ENCODE data around the gene PDLIM4.

Gene PDLIM4

DNA sequence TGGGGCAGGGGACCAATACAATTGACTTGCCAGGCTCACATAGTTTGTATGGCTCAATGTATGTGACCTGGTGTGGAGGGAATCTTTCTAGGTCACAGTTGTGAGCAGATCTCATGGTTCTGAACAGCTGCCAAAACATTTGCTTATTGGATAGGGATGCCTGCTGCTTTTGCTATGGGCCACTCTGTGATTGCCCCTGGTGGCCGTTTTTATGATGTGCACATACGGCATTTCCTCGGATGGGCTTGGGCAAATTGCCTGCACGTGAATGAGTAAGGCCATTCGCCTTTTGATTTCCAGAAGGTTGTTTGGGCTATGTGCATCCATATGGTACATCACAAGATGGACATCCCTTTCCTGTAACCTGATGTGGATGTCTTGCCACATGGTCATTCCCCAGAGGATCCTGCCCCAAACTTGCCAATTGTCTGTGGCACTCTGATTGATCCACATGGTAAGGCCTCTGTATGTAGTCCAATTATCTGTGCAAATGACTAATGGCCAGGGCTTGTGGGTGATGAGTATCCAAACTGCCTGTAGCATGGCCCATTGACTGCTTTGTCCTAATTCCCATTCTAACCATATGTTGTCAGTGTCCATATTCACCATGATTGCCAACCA, 26.0 kb downstream of the PDLIM4 start:
- DNase-seq (ENCODE audit: low spot score): peak; percentile 69

- DNase-seq (ENCODE audit: low spot score): no peak
Observed at GRCh38 chr5:132289097-132289496, 31.6 kb downstream of the PDLIM4 start.

DNA sequence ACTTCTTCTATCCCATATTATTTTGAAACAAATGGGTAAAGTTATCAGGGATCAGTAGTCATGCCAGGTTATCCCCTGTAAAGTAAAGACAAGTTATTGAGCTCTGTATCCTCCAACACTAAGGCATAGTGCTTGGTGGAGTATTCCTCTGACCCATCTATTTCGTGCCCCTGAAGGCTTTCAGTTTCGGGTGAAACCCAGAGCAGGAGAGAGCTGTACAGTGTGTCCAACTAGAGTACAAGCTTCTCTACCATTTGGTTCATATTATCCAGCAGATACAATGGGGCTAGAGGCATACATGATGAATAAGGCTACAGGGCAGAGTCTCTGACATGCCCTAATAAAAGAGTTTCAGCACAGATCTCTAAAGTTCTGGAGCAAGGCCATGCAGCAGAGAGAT, 33.5 kb downstream of the PDLIM4 start:
- no peak for DNase-seq (ENCODE audit: low spot score)

- peak; percentile 89 for DNase-seq (ENCODE audit: low spot score)
Observed at GRCh38 chr5:132293066-132293991, 35.8 kb downstream of the PDLIM4 start.

- DNase-seq (ENCODE audit: low spot score): peak; percentile 95
Observed at GRCh38 chr5:132293992-132294727, 36.7 kb downstream of the PDLIM4 start, which contains the start of gene SLC22A4. Gene SLC22A4, plus strand, starts transcription at chr5:132294394. Its CDS starts 223 bp downstream, at chr5:132294617.

GRCh38 chr5:132294728-132295504, 37.4 kb downstream of the PDLIM4 start:
- DNase-seq (ENCODE audit: low spot score): peak; percentile 71

DNA sequence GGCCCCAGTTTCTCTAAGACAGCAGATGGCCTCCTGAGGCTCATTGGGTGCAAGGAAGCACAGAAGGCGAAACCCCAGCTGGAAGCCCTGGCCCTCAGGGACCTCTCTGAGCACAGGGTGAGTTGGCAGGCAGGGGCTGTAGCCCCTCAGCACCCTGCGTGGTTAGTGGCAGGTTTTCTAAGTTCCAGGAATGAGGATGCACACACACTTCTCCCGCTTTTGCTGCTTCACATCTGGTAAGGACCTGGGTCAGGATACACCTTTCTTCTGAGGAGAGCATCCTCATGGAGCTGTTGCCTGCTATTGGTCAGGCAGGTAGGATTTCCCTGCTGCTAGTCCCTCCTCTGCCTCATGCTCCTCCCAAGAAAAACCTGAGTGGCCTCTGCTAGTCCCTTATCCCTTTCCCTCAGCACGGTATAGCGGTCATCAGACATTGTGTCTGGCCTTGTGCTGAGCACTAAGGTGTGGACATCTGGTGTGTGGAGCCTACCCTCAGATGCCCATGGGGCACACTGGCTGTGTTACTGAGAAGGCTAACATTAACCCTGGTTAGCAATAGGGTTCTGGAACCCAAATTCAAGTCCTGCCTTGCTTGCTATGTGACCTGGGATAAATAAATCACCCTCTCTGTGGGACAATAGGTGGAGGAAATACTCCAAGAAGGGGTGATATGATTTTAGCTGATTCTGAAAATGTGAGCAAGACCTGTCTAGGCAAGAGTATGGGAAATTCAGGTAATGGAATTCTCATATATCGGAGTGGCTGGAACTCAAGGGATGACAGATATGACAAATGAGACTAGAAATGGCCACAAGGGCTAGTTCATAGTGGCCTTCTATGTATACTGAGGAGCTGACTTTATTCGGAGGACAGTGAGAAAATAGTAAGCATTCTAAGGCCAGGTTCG, 38.3 kb downstream of the PDLIM4 start:
- no peak for DNase-seq (ENCODE audit: low spot score)

- DNase-seq (ENCODE audit: low spot score): no peak
Observed at GRCh38 chr5:132296412-132297016, 39.0 kb downstream of the PDLIM4 start.

DNA sequence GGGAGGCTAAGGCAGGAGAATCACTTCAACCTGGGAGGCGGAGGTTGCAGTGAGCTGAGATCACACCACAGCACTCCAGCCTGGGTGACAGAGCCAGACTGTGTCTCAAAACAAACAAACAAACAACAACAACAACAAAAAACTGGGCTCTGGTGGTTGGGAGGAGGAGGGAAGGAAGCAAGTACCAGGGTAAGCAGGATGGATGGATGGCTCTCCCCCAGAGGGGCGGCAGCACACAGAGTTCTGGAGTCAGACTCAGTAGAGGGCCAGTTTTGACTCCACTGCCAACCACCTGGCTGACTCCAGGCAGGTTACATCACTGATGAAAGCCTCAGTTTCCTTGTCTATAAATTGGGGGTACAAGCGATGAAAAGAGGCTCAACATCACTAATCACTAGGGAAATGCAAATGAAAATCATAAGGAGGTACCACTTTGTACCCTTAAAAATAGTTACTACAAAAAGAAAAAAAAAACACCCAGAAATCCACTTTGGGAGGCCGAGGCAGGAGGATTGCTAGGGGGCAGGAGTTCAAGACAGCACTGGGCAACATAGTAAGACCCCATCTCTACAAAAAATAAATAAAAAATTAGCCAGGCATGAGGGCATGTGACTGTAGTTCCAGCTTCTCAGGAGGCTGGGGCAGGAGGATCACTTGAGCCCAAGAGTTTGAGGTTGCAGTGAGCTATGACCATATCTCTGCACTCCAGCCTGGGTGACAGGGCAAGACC, 39.9 kb downstream of the PDLIM4 start:
- no peak for DNase-seq (ENCODE audit: low spot score)

GRCh38 chr5:132298298-132299212, 41.1 kb downstream of the PDLIM4 start:
- DNase-seq (ENCODE audit: low spot score): no peak

DNA sequence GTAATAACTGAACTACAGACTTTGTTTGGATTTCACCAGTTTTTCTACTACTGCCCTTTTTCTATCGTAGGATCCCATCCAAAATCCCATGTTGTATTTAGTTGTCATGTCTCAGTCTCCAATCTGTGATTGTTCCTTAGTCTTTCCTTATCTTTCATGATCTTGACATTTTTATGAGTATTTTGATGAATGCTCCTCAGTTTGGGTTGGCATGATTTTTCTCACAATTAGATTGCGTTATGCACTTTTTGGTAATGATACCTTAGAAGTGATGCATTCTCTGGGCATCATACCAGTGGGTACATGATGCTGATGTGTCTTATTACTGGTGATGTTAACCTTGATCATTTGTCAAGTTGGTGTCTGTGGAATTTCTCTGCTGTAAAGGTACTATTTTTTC, 42.4 kb downstream of the PDLIM4 start:
- DNase-seq (ENCODE audit: low spot score): no peak

GRCh38 chr5:132300577-132301343, 43.3 kb downstream of the PDLIM4 start:
- no peak for DNase-seq (ENCODE audit: low spot score)

DNA sequence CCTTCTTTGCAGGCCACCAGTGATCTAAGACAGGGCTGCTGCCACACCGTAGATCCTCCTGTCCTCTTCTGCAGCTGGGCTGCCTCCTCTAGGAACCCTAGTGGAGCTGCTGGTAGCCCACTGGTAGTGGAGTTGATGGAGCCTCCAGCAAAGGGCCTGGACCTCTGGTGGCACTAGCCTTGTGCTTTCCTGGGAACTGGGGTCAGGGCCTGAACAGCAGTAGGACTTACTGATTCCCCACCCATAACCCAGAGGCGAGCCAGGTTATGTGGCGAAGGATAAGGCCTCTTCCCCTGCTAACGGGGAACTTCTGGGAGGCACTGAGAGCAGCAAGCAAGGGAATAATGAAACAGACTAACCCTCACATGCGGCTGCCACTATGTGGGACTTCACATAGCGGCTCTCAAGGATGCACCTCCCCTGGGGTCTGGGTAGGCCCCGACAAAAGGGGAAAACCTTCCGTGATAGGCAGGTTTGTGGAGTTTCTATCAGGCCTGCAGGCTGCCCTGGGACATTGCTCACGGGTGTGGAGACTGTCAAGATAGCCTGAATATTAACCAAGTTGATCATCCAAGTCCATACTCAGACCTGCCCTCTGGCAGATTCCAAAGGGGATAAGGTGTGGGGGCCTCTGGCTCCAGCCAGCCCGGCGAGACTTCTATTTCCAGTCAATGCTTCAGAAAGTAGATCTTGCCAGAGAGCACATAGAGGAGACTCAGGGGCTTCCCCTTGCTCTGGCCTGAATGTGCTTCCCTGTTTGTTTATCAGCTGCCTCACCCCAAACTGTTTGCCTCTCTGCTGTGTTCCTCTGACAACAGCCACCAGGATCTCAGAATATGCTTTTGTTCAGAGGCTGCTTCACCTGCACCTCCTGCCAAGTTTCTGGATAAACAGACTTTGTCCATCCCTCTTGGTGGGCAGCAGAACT, 44.1 kb downstream of the PDLIM4 start:
- DNase-seq (ENCODE audit: low spot score): no peak

GRCh38 chr5:132302413-132302812, 44.9 kb downstream of the PDLIM4 start:
- no peak for DNase-seq (ENCODE audit: low spot score)

DNA sequence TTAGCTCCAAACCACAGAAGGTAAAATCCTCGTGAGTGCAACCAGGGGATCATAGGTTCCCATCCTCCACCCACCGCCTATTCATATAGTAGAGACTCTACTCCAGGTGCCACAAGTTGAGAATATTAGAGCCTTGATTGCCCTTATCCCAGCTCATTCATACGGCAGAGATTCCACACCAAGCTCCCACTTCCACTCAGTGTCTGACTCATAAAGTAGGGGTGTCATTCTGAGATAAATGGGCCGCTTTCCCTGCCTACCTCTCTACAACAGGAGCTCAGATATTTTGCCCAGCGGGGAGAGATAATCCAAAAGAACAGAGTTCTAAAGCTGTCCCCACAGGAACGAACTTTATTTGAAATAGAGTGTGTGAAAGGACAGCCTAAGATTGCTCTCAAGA, 46.1 kb downstream of the PDLIM4 start:
- DNase-seq (ENCODE audit: low spot score): no peak

DNA sequence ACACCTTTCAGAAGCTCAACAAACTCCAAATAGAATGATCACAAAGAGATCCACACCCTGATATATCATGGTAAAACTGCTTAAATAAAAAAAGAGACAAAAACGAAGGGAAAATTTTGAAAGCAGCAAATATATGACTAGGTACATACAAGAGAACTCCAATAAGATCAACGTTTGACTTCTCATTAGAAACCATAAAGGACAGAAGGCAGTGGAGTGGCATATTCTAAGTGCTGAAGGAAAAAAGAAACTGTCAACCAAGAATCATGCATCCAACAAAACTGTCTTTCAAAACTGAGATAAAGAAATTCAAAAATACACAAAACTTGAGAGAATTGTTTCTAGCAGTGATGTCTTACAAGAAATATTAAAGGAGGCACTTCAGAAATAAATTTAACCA, 47.9 kb downstream of the PDLIM4 start:
- no peak for DNase-seq (ENCODE audit: low spot score)

DNA sequence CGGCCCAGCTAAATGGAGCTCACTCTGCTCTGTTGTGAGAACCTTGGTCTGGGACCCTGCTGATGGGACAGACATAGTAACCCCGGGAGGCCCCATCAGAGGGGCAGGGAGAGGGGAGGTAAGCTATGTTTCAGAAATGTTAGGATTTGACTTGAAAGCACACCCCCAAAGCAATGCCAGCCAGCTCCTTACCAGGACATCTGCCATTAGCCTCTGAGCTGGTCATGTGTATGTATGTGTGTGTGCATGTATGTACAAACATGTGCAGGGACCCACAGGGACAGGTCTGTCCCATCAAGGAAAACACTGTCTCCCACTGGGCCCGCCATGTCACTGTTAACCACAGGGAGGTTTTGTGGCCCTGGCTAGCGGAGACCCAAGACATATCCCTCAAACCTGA, 51.2 kb downstream of the PDLIM4 start:
- DNase-seq (ENCODE audit: low spot score): no peak

All from hepatic stellate cell (primary cell).